A673 (cell line): ENCODE results near the gene TMEM192. TPM values are rescaled to one million over a fixed set of nuclear protein-coding genes. Genes with fewer than 3 reads are reported as not detected.
"Not testable (repeated sequence)": the region's sequence is repeated elsewhere in the genome, so short reads cannot be mapped to it uniquely, and the experiment has no call there.

Experiments
- BruUV-seq: library from RNA; stranded (reverse); fragments of 400-500 nt; replicated peaks from 2 replicates; lab custom pipeline; 2021; lab: Mats Ljungman, UMichigan
- CTCF ChIA-PET: fragments of 300-600 bp; sonication (Branson Sonifier 250); formaldehyde crosslinking; loops from one replicate; lab custom pipeline; 2022; ENCODE audit warnings: antibody characterized with exemption; lab: Charles Lee
- POLR2A ChIA-PET: fragments of 300-600 bp; sonication (Branson Sonifier 250); formaldehyde crosslinking; loops from one replicate; lab custom pipeline; 2022; ENCODE audit warnings: antibody characterized with exemption; ENCODE audit not compliant: low non-redundant PET; lab: Charles Lee
- DNase-seq: peaks from one replicate; pipeline ENCODE4 v3.0.0-alpha.2; 2015; ENCODE audit warnings: low spot score
- H3K27ac ChIP-seq: fragments of 200-600 bp; sonication (generic); 2 replicates; pipeline ENCODE4 v1.5.1; 2016; ENCODE audit warnings: mixed run types, low read depth, mild to moderate bottlenecking, mixed read lengths, antibody characterized with exemption, low read length; ENCODE audit not compliant: poor library complexity, severe bottlenecking
- H3K27me3 ChIP-seq: fragments of 200-600 bp; sonication (generic); replicated peaks from 2 replicates; pipeline ENCODE4 v1.6.1; 2017; ENCODE audit warnings: mixed run types, low read depth, mild to moderate bottlenecking, mixed read lengths, antibody characterized with exemption, low read length; ENCODE audit not compliant: insufficient read depth, poor library complexity
- H3K36me3 ChIP-seq: fragments of 200-600 bp; sonication (generic); 2 replicates; pipeline ENCODE4 v1.6.1; 2016; ENCODE audit warnings: mixed run types, mild to moderate bottlenecking, mixed read lengths, antibody characterized with exemption, low read length; ENCODE audit not compliant: insufficient read depth, poor library complexity, severe bottlenecking
- H3K4me1 ChIP-seq: fragments of 200-600 bp; sonication (generic); 2 replicates; pipeline ENCODE4 v1.6.1; 2017; ENCODE audit warnings: mixed run types, mild to moderate bottlenecking, mixed read lengths, antibody characterized with exemption, low read length; ENCODE audit not compliant: insufficient read depth, poor library complexity, severe bottlenecking
- H3K4me3 ChIP-seq: fragments of 200-600 bp; sonication (generic); 2 replicates; pipeline ENCODE4 v1.5.1; 2016; ENCODE audit warnings: low read depth, mixed run types, mild to moderate bottlenecking, mixed read lengths, low read length; ENCODE audit not compliant: poor library complexity, severe bottlenecking
- H3K9me3 ChIP-seq: fragments of 200-600 bp; sonication (generic); 2 replicates; pipeline ENCODE4 v1.6.1; 2016; ENCODE audit warnings: mixed run types, low read depth, mild to moderate bottlenecking, mixed read lengths, antibody characterized with exemption, low read length; ENCODE audit not compliant: poor library complexity, severe bottlenecking
- EZH2 ChIP-seq: fragments of 200-600 bp; sonication (generic); IDR thresholded peaks from 2 replicates; pipeline ENCODE4 v1.6.1; 2017; ENCODE audit warnings: borderline replicate concordance, low read depth, mild to moderate bottlenecking, mixed read lengths, antibody characterized with exemption, low read length; ENCODE audit not compliant: poor library complexity, severe bottlenecking
- intact Hi-C: fragments of 100-400 bp; cut with micrococcal nuclease; formaldehyde crosslinking; loops from one replicate; pipeline ENCODE4 v1.10.0; 2022; ENCODE audit not compliant: unreplicated experiment
- total RNA-seq: library from RNA; stranded (reverse); gene quantifications from 2 replicates; pipeline ENCODE4 v1.2.3, GENCODE V29; 2021
- TF ChIP-seq, protein P1 (sequence below): fragments of 300-800, 200-600 bp; sonication (generic); conservative IDR thresholded peaks from 2 replicates; pipeline ENCODE4 v1.5.1; 2017; ENCODE audit warnings: low read depth, mild to moderate bottlenecking, antibody characterized with exemption, low read length, moderate library complexity, mixed read lengths

The TMEM192 gene
- total RNA-seq, 1 experiment from 2014 or later = 9.9 TPM

DNA sequence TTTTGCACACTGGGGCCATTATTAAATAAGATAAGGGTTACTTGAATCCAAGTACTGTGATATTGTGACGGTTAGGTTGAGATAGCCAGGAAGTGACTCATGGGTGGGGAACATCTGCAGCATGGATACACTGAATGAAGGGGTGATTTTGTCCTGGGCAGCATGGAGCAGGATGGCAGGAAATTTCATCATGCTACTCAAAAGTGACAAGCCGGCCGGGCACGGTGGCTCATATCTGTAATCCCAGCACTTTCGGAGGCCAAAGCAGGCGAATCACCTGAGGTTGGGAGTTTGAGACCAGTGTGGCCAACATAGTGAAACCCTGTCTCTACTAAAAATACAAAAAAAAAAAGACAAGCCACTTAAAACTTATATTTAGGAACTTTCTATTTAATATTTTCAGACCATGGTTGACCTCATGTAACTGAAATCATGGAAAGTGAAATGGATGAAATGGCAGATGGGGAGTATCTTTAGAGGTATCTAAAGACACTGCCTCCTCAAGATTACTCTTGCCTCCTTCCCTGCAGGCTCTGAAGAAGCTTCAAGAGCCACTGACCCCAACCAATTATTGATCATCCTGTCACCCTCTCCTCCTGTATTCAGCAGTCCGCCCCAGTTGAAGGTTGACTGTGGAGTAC, 84.8 kb downstream of the TMEM192 start:
- Histone ChIP-seq H3K9me3 (no peaks in the 10 kb centered on the region), H3K27me3 (no peaks in the 10 kb centered on the region), H3K36me3 (no peaks in the 10 kb centered on the region), H3K4me1 (no peaks in the 10 kb centered on the region), H3K27ac (no peak overlapping the region), H3K4me3 (no peak overlapping the region)
- DNase-seq = no peak
- intact Hi-C loops = no loop called here
- ChIA-PET CTCF (no interaction called here), POLR2A (no interaction called here)
- BruUV-seq = no TSS peak
- TF ChIP-seq EZH2 = no peak
- TF ChIP-seq, protein P1, sequence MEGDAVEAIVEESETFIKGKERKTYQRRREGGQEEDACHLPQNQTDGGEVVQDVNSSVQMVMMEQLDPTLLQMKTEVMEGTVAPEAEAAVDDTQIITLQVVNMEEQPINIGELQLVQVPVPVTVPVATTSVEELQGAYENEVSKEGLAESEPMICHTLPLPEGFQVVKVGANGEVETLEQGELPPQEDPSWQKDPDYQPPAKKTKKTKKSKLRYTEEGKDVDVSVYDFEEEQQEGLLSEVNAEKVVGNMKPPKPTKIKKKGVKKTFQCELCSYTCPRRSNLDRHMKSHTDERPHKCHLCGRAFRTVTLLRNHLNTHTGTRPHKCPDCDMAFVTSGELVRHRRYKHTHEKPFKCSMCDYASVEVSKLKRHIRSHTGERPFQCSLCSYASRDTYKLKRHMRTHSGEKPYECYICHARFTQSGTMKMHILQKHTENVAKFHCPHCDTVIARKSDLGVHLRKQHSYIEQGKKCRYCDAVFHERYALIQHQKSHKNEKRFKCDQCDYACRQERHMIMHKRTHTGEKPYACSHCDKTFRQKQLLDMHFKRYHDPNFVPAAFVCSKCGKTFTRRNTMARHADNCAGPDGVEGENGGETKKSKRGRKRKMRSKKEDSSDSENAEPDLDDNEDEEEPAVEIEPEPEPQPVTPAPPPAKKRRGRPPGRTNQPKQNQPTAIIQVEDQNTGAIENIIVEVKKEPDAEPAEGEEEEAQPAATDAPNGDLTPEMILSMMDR = no peak

DNA sequence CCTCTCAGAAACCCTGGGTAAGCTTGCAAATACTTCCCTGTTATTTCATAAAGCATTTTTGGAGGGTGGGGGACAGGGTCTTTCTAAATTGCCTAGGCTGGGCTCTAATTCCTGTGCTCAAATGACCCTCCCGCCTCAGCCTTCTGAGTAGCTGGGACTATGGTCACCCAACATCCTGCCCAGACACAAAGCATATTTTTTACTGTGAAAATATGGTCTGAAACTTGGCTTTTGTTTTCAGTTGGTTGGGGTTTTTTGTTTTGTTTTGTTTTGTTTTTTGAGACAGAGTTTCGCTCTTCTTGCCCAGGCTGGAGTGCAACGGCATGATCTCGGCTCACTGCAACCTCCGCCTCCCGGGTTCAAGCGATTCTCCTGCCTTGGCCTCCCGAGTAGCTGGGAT, 86.9 kb downstream of the TMEM192 start:
- DNase-seq, H3K27me3 ChIP-seq, BruUV-seq, H3K27ac ChIP-seq, intact Hi-C loops, POLR2A ChIA-PET, H3K36me3 ChIP-seq, CTCF ChIA-PET, H3K4me1 ChIP-seq, H3K4me3 ChIP-seq, H3K9me3 ChIP-seq: not testable (repeated sequence)

Other genes starting within 250 kb of the TMEM192 start
- gene APELA, start 235.7 kb downstream of the TMEM192 start, total RNA-seq = 16.5 and 16.9 TPM in 2 replicates
- gene TRIM61, start 135.2 kb downstream of the TMEM192 start, total RNA-seq = 2.0 and 4.1 TPM in 2 replicates
- gene TRIM60, start 80.9 kb downstream of the TMEM192 start, total RNA-seq = not detected in 2 replicates
- gene TRIM75, start 59.0 kb downstream of the TMEM192 start, total RNA-seq = not detected in 2 replicates
- gene KLHL2, start 94.7 kb upstream of the TMEM192 start, total RNA-seq = 22.5 and 23.7 TPM in 2 replicates
- 104 and 137 TPM in 2 replicates for gene MSMO1, start 214.8 kb upstream of the TMEM192 start, total RNA-seq